GM21360 (cell line): ENCODE data around the gene NLGN4Y.

Experiments
- ATAC-seq: cut with Tn5 transposase; IDR thresholded peaks from one replicate; pipeline ENCODE4 v1.9.1; 2021; ENCODE audit warnings: mild to moderate bottlenecking, moderate library complexity; ENCODE audit not compliant: unreplicated experiment

The NLGN4Y gene

DNA sequence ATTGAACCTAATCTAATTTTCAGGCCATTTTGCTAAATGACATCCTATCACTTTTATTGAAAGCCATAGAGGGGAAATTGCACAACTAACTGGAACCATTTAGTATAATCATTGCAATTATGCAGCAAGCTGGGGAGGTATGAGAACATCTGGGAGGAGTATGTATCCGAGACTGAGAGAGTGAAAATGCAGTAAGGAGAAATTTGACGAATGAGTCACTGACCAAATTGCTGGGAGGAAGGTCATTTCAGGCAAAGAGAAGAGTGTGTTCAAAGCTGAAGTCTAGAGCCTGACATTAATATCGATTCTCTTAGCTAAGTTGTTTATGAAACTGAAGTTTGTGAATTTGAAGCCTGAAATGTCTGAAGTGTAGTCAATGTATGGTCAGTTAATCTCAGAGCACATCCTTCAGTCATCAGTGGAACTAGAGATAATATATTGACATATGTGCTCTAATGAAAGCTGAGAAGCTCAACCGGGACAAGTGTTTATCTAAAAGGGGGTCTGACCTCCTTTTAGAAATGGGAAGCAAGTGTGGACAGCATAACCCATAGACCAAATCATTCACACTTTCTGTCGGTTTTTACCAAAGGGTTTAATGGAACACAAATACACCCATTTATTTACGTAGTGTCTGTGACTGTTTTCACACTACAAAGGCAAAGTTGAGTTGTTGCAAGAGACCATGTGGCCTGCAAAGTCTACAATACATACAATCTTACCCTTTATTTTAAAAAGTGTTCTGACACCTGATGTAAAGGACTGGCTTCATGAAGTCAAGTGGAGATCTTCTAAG lies 120.0 kb downstream of the NLGN4Y start:
- no peak for ATAC-seq

GRCh38 chrY:14679181-14679580 lies 154.9 kb downstream of the NLGN4Y start:
- no peak for ATAC-seq

DNA sequence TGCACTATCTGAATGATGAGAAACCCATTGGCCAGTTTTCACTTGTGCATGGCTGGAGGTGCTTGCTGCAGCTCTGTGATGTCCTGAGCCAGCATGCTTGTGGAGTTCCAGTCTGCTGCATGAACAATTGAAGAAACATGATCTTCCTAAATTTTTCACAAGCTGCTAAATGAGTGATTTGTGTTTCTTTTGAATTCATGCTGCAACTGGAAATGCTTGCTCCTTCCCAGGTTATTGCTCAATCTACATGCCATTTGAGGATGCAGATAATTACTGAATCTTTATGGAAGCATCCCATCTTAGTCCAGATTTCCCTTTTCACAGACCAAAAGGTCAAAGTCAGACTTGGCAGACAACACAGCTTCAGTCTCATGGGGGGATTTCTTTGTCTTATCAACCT lies 170.2 kb downstream of the NLGN4Y start:
- ATAC-seq = no peak

DNA sequence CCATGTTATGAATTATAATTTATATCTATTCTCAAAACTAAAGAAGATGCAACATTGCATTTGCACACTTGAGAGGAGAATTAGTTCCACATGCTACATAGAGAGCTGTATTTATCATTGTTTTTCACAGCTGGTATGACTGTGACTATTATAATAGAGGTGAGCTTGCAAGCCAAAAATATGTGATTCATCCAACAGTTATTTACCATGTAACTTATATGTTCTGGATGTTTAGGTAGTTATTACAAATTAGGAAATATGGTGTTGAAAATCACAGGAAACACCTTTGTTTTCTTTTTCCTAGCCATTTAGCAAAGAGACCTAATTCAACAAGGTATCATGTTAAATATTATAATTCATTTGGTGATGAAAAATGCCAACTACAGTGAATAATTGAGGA lies 183.8 kb downstream of the NLGN4Y start:
- no peak for ATAC-seq

DNA sequence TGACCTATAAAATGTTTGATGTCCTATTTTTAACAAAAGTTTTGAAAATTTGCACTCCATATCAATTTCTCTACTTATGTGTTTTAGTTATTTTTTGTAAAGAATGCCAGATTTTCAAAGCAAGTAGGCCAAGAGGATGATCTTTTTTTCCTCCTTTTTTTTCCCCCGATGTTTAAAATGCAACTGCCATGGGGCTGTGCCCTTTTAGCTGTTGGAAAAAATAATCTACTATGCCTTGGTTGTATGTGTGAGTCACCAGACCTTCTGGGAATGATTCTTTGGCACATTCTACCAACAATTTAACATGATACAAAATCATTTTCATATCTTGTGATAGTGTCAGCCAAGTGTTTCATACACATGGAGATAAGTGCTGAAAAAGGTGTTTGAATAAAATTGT lies 217.3 kb downstream of the NLGN4Y start:
- ATAC-seq = no peak

DNA sequence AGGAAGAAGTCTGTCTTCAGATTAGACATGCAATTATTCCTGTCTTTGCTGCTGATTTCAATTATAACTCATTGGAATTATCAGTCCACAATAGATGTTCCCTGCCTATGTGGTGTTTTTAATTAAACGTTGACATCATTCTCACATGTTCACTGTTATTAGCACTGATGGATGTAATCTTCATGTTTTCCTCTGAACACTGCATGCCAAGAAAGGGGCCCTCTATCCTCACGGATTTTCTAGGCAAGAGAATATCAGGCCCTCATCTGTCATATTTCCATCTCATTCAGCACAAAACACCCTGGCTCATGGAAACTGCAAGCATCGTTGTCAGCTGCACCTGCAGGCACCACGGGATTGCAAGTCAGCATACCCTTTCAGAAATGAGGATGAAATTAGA lies 224.0 kb downstream of the NLGN4Y start:
- ATAC-seq = no peak

- no peak for ATAC-seq
Measured at GRCh38 chrY:14755571-14755970, 231.2 kb downstream of the NLGN4Y start.

- ATAC-seq = no peak
Measured at GRCh38 chrY:14762903-14763302, 238.6 kb downstream of the NLGN4Y start.

DNA sequence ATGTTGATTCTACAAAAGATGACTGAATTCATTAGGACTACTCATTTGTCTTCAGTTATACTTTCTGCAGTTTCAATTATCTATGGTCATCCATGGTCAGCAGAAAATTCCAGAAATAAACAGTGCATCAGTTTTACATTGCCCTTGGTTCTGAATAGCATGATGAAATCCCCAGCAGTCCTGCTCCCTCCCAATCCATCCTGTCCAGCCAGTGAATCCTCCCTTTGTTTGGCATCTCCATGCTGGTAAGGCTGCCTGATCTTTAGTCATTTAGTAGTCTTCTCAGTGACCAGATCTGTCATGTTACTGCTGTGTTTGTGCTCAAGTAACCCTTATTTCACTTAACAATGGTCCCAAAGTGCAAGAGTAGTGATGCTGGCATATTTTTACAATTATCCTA lies 239.3 kb downstream of the NLGN4Y start:
- no peak for ATAC-seq

DNA sequence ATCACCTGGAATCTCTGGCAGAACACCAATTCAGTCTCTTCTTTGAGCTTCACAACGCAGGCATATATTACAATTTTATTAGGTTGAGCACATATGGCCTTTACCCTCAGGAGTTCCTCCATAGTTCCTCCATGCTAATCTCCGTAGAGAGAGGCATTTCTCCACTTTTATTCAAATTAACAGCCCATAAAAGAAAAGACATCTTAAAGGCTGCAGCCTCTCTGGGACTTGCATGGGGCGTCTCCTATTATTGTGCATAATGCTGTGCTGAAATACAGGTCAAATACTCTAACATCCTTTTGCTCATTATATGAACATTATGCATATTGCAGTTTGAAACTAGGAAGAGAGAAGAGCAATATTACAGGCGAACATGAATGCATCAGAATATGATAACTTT lies 253.9 kb downstream of the NLGN4Y start:
- ATAC-seq = no peak

DNA sequence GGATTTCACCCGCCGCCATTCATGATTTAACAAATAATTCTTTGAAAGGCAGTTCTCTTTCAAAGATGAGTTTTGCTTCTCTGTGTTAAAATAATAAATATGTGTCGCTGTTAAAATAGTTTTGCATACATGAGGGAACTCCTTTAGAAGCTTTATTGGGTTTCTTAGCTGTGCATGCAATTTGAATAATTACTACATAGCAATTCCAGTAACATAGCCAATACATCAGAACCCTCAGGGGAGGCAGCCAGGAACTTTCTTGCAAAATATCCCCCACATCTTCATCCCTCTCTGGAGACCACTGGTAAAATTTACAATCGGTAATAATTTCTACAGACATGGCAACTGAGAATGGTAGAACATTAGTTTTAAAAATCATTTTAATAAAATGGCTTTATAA lies 268.8 kb downstream of the NLGN4Y start:
- ATAC-seq = no peak

GRCh38 chrY:14793674-14794073 lies 269.3 kb downstream of the NLGN4Y start:
- no peak for ATAC-seq

- ATAC-seq = no peak
Measured at GRCh38 chrY:14798010-14798409, 273.7 kb downstream of the NLGN4Y start.

- ATAC-seq = no peak
Measured at GRCh38 chrY:14801096-14801495, 276.8 kb downstream of the NLGN4Y start.

GRCh38 chrY:14802125-14802524 lies 277.8 kb downstream of the NLGN4Y start:
- no peak for ATAC-seq

- no peak for ATAC-seq
Measured at GRCh38 chrY:14804041-14804440, 279.7 kb downstream of the NLGN4Y start.

GRCh38 chrY:14818452-14818851 lies 294.1 kb downstream of the NLGN4Y start:
- no peak for ATAC-seq

GRCh38 chrY:14822201-14822600 lies 297.9 kb downstream of the NLGN4Y start:
- no peak for ATAC-seq

- ATAC-seq = no peak
Measured at GRCh38 chrY:14822906-14823305, 298.6 kb downstream of the NLGN4Y start.

- ATAC-seq = no peak
Measured at GRCh38 chrY:14824583-14824982, 300.3 kb downstream of the NLGN4Y start.

- no peak for ATAC-seq
Measured at GRCh38 chrY:14825728-14826127, 301.4 kb downstream of the NLGN4Y start.

GRCh38 chrY:14828531-14828930 lies 304.2 kb downstream of the NLGN4Y start:
- no peak for ATAC-seq

GRCh38 chrY:14829366-14829885 lies 305.1 kb downstream of the NLGN4Y start:
- ATAC-seq = no peak
